Activated CD4-positive, alpha-beta T cell treated with anti-CD3 and anti-CD28 coated beads, Interleukin-2, Interleukin-6, amounts not matched to agents 100 ng/mL and 50 ng/mL, durations not matched to agents 16 hours and 8 hours (primary cell): ENCODE data around the gene TMTC2.

ENCODE experiments used
- DNase-seq: peaks from one replicate; pipeline ENCODE4 v3.0.0-alpha.2; 2020

Gene TMTC2

DNA sequence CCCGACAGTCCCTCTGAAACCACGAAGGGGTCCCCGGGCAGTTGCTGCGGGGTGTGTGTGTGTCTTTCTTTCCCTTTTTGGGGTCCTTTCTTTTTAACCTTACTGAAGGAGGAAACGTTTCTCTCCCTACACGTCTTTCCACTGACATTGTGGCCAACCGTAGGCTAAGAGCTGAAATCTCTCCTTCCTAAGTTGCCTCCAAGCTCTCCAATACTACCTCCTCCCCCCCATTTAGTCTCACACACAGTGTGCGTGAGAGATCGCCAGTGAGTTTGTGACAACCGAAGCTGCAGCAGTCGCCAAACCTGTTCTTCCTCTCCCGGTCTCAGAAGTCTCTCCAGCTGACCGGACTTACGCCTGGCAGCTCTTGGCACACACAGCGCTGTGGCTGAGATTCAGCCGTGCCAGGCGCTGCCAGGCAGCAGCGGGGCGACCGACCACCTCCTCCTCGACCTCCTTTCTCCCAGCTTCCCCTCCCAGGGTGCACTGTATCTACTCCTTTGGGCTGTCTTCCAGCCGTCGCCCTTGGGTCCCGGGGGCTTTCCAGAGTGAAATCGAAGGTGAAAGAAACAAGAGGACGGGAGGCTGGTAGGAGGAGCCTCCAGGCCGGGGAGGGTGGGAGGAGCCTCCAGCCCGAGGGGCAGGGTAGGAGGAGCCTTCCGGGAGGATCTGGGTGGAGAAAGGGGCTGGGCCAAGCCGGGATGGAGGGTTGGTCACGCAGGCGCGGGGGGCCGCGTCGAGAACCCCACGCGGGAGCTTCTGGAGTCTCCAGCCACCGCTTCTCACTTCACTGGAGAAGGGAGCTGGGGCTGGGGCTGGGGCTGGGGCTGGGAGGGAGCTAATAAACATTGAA is at the start of gene TMTC2:
TMTC2 (plus strand) TSS at position 739 of the 853 bp plus-strand sequence.
- DNase-seq, result peak; percentile 95

DNA sequence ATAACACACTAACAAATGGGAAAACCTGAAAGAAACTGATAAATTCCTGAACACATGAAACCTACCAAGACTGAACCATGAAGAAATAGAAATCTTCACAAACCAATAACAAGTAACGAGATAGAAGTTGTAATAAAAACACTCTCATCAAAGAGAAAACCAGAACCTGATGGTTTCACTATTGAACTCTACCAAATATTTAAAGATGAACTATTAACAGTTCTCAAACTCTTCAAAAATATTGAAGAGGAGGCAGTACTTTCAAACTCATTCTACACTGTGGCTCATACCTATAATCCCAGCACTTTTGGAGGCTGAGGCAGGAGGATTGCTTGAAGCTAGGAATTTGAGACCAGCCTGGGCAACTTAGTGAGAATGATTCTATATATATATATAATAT is 48.4 kb upstream of the TMTC2 start:
- DNase-seq, result no peak

DNA sequence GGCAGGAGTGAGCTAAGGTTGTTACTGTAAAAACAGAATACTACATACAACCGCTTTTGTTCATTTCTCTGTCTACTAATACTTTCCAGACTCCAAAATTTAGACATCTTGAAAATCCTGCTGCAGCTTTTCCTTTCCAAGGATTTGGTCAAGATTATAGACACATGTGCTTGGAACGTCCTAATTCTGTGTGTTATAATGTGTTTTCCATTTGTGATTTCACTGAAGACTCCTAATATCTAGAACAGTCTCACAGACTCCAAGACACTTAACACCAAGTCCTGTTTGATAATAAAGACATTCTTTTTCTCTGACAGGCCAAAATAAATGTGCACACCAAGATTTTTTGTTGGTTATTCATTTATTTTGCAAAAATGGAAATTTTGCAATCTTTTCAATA is 41.8 kb upstream of the TMTC2 start:
- DNase-seq, result no peak

DNA sequence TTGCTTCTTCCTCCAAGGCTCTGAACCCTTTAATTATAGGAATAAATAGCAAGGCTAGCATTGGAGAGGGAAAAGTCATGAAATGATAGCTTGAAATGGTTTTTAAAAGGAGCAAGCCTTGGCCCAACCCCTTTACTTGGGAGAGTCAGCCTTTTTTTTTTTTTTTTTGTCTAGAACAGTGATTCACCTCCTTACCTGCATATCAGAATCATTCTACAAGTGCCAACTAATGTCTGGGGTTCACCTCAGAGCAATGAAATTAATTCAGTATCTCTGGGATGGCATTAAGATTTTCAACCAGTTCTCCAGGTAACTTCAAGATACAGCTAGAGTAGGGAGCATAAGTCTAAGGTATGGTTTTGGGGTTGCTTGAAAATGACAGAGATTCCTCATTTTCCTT is 41.3 kb upstream of the TMTC2 start:
- DNase-seq, result no peak

DNA sequence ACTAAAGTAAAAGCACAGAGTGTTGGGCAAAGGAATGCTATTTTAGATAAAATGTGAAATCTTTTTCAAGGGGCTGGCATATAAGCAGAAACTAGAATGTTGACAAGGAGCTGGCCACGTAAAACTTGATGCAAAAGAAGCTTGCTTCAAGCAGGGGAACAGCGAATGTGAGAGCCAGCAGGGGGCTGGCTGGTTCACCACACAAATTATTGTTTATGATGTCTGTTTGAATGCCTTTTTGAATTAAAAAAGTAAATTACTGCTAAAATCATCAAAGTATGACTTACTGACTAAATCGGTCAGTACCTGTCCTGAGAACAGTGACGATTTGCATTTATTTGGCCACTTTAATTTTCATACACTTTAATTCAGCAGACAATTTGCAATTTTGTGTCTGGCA is 38.9 kb upstream of the TMTC2 start:
- DNase-seq, result no peak

DNA sequence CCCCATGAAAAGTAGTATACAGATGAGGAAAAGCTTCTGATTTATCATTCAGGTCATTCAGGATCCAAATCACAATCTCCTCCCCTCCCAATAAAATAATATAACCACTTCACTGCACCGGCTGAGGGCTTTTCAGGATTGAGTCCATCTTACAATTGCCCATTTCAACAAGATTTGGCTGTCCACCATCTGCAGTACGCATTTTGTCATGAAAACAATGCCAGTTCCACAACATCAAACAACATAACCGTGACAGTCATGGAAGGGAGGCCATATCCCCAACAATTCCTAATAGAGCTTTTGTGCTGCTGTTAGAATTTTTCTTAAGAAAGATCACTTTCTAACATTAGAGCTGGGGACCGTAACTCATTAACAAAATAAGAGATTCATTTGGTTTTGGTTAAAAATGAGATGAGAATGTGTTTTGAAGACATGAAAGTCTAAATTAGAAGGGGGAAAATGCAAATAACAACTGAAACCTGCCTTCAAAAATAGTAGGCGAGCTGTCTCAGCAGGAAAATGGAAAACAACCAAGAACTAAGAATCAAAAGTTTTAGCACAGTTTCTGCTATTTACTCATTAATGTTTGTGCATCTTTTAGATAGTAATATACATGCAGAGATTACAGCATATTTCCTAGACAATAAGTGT is 38.3 kb upstream of the TMTC2 start:
- no peak for DNase-seq

DNA sequence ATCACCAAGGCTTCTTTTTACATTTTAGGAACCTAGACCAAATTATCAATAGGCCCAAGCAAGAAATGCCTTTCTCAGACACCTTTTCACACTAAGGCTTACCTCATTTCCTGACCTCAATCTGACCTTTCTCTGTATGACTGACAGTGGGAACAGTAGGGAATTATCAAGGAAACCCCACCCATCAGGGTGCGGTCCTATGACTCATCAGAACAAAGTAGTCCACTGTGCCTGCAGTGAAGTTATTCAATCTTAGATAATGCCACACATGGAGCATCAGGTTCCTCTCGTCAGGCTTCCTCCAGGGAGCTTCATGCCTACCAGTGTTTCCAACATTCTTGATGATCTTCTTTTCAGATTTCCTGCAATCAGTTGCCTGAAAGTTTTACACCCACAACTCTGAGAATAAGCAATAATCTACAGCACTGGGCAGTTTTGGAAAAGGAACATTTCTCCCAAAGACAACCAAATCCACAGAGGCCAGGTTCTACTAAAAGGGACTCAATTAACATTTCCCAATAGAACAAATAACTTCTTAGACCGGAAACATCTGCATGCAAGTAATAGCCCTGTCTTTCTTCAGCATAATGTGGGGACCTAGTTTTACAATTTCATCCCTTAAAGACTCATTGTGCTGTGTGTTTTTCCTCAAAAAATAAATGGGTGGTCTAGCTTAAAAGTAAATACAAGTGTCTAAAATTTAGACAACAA is 35.9 kb upstream of the TMTC2 start:
- peak; percentile 23 for DNase-seq

DNA sequence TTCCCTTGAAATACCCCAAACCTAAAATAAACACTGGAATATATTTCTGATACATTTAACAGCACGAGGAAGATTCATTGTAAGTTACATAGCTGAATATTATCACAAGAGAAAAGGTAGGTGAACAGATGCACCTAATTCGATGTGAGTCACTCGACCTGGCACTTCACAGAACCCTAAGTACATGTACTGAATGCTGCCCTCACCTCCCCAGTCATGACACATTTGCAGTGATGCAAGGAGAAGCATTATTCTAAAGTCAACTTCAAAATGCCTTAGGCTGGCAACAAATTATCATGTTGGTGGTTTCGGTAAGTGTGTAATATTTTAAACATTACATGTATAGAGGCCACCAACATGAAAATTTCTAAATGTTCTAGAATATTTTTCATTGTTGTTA is 35.2 kb upstream of the TMTC2 start:
- no peak for DNase-seq

DNA sequence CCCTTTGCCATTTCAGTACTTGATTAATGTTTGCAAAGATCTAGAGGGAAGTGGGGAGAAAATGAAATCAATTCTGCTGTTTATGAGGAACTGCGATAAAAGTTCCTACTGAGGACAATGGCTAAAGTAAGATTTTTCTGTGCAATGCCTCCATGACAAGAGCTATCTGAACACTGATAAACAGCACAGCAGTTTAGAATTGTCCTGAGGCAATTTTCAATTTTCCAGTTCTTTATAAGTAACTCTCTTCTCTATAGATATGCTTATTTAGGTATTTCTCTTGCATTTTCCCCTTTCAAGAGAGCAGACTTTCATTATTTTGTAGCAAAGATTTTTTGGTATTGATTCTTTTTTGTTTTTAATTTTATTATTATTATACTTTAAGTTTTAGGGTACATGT is 34.6 kb upstream of the TMTC2 start:
- no peak for DNase-seq

DNA sequence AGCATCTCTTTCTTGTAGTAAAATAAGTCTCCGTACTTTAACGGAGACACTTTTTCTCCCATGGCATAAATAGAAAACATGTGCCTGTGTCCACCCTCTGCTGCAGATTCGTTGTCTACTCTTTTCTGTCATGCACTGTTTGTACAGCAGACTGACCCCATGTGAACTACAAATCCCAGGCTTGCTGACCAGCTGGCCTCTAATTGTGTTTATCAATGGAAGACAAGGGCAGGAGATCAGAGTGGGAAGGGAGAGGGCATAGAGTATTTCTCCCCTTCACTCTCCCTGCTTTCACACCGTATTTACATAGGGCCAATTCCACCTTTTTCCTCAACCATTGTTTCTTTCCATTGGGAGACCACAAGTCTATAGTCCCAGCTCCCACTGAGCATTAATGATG is 31.0 kb upstream of the TMTC2 start:
- DNase-seq, result no peak

DNA sequence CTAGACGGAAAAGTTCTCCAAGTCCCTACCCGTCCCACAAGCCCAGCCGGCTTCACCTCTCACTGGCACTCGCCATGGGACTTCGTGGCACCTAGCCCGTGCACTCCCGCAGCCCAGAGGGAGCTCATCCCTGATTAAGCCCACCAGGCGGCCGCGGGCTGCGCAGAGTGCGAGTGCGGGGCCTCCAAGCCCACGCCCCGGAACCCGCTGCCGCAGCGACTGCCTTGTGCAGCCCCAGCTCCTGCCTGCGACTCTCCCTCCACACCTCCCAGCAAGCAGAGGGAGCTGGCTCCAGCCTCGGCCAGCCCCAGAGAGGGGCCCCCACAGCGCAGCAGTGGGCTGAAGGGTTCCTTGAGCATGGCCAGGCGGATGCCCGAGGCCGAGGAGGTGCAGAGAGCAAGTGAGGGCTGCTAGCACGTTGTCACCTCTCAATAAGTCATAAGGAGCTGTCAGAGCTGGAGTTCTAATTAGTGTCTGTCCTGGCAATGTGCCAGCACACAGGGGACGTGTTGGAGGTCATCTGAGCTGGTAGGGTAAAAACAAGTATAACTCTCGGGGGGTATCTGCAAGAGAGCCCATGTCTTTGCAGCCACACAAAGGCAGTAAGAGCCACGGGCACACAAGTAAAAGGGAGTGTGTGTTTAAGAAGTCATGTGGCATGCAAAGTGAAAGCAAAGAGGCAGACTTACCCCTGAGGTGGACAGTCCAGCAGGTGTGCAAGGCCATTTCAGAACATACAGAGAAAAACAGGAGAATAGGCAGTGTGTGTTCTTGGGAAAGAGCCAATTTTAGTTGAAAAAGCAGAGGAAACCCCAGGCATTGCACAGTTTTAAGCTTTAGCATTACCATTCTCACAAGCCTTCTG is 27.1 kb upstream of the TMTC2 start:
- DNase-seq, result no peak

DNA sequence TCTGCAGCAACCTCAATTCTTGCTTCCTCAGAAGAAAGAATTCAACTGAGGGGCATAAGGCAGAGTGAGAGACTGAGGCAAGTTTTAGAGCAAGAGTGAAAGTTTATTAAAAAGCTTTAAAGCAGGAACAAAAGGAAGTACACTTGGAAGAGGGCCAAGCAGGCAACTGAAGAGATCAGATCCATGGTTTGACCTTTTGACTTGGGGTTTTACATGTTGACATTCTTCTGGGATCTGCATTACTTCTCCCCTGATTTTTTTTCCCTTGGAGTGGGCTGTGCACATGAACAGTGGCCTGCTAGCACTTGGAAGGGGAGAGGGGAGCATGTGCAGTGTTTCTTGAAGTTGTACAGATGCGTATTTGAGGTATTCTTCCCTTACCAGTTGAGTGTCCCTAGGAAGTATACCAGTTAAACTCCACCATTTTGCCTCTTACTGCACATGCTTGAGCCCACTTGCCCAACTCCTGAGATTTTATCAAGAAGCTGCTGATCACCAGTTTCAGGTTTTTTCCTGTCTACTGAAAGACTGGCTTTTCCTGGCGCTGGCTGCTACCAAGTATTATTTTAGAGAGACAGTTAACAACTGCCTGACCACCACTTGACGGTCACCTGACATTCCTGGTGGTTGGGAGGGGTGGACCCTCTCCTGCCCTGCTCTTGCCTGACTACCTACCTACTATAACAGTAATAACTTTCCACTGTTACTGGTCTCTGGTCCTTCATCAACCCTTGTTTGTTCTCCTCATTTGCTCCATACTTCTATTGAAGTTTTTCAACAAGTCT is 26.0 kb upstream of the TMTC2 start:
- no peak for DNase-seq

DNA sequence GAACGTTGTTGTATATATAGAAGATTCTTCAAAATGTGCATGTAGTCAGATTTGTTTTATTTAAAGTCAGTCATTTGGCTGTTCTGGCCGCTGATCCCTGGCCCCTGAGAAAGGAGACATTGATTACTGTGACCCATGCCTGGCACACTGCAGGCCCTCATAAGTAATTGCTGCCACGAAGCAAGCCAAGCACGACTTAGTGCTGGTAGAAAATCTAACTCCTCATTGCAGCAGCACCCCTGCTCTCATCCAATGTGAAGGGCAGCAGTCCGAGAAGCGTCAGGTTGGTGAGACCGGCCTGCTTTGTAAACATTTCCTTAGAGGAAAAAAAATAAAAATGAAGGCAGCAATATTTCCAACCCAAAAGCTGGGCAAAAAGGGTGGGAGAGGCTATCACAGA is 22.8 kb upstream of the TMTC2 start:
- no peak for DNase-seq

DNA sequence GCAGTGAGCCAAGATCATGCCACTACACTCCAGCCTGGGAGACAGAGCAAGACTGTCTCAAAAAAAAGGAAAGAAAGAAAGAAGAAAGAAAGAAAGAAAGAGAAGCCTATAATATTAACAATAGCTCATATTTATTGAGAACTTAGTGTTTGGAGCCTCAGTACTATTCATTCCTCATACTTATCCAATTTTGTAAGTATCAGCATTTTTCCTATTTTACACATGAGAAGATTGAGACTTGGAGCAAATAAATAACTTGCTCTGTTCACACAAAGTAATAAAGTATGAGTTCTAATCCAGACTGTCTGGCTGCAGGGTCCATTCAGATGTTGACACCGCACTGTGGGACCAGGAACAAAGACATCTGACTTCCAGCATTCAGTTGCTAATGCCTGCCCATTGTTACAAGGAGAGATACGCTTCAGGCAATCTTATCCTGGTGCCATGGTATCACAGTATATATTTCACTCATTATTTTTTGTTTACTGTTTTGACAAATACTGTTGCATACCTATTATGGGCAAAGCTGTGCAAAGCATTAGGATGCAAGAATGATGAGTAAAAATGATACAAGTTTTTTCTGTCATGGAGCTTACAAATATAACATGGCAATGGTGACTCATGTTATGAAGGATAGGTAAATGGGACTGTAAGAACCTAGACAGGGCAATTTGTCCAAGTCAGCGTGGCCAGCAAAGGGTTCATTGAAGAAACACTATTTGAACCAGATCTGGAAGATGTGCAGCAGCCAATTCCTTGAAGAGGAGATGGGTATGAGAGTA is 21.4 kb upstream of the TMTC2 start:
- peak; percentile 15 for DNase-seq

DNA sequence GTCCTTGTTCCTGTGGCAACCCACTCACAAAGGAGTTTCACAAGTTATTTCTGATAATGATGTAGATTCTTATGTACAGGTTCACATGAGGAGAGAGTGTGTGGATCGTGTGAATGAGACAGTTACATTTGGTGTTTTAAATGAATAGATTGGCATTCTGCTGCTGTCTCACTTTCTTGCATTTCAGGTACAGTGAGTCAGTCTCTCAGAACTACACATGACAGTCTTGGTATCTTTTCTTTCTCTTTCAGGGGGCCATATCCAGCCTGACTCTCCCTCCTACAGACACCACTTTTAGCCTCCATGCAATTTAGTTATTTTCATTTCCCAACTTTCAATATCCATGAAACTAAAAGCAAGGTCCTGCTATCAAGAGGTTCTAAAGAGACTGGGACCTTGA is 19.9 kb upstream of the TMTC2 start:
- DNase-seq, result no peak

DNA sequence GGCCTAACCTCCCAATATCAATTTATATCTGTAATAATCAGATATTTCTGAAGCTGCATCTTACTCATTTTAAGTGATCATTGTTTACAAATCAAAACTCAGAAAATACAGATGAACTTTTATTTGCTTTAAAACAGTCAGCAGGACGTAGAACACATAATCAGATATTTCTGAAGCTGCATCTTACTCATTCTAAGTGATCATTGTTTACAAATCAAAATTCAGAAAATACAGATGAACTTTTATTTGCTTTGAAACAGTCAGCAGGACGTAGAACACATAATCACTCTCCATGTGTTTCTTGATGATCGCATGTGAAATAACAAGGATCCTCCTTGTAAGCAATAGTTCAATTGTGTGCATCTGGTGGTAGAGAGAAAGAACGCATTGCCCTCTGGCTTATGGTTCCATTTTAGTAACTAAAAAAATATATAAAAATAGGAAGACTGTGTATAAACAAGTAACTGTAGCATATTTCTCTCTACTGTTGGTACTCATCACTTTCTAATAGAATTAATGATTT is 15.0 kb upstream of the TMTC2 start:
- DNase-seq, result no peak

DNA sequence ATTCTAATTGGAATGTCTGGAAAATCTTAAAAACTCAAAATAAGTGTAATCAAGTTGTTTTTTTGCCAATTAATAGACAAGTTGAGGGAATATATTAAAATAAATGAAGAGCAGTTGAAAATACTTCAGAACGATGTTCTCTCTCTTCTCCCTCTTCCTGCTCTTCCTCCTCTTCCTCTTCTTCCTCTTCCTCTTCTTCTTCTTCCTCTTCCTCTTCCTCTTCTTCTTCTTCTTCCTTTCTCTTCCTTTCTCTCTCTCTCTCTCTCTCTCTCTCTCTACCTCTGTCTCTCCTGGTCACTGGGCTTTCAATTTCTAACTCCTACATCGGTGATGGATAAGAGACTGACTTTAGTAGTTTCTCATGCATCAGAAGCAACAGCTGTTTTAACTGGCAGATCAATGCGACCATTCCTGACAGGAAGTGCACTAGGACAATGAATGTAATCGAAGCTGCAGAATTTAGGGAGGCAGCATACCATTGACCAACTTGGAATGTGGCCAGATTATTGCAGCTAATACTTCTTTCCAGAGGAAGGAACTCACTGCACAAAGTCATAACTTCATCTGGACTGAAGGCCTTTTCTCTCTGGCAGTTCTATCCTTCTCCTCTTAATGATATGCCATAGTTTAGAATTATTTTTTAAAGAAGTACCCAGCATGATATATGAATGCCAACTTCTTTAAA is 13.8 kb upstream of the TMTC2 start:
- no peak for DNase-seq

DNA sequence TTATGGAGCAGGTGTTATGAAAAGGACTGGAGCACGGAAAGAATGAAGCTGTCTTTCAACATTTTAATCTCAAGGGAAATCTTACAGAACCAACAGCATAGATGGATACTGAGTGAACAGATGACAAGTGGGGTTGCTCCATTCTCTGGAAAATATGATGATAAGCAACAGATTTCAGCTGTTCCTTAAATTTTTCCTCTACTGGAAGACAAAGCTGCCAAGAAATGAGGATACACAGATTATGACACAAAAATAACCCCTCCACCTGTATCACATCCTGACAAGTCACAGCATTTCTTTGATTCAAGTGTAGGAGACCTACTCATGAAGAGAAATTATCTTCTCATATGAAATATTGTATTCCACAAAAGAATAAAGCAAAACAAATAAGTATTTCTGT is 13.0 kb upstream of the TMTC2 start:
- DNase-seq, result no peak

DNA sequence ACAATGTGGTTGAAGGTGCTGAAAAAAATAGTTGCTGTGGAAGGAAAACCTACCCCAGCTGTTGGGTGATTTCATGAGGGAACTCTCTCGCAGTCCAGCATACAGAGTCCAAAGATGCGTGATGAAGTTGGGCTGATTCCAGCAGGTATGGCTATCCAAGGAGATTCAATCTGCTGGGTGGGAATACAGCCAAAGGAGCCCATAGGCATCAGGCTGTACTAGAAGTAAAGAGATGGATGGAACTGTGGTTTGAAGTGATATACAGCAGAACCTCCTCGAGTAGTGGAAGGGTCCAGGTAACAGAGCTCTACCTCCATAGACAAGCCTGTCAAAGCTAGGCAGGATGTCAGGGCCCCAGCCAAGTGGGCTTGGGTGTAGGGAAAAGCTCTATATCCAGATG is 11.5 kb upstream of the TMTC2 start:
- no peak for DNase-seq

DNA sequence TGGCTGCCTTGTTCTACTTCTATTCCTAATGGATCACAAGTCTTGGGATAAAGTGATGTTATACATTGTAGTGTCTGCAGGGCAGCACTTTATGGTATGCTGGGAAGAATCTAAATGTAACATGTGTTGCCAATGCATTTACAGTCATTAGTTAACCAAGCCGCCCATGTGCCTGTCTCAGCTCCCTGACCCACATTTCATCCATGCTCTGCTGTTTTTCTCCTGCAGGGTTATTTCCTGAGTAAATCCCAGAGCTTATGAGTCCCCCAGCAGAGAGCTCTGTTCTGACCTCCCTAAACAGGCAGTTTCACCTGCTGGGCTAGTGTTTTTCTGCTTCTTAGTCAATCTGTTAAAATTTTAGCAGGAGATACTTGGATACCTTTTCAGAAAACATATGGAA is 4.4 kb upstream of the TMTC2 start:
- no peak for DNase-seq
